Neural progenitor cell (in vitro differentiated cells): Measurements from ENCODE around the gene DEPP1. TPM values are rescaled to one million over a fixed set of nuclear protein-coding genes. Genes with fewer than 3 reads are reported as not detected.

Experiments
- DNase-seq: peaks from one replicate; pipeline ENCODE4 v3.0.0-alpha.2; 2016; ENCODE audit warnings: low spot score
- H2AFZ ChIP-seq: fragments of 200-600 bp; sonication (generic); replicated peaks from 2 replicates; pipeline ENCODE4 v1.6.1; 2016; ENCODE audit warnings: antibody characterized with exemption
- H3F3A ChIP-seq: fragments of 200-600 bp; sonication (generic); 2 replicates; pipeline ENCODE4 v1.6.1; 2016; ENCODE audit warnings: antibody characterized with exemption, low read depth
- H3K27ac ChIP-seq: fragments of 200-600 bp; sonication (generic); 2 replicates; pipeline ENCODE4 v1.5.1; 2016; ENCODE audit warnings: mild to moderate bottlenecking
- H3K27me3 ChIP-seq: fragments of 200-600 bp; sonication (generic); 2 replicates; pipeline ENCODE4 v1.6.1; 2016; ENCODE audit warnings: mild to moderate bottlenecking, moderate library complexity
- H3K36me3 ChIP-seq: fragments of 200-600 bp; sonication (generic); 2 replicates; pipeline ENCODE4 v1.5.1; 2016
- H3K4me1 ChIP-seq: fragments of 200-600 bp; sonication (generic); 2 replicates; pipeline ENCODE4 v1.6.1; 2016; ENCODE audit warnings: mixed run types
- H3K4me2 ChIP-seq: fragments of 200-600 bp; sonication (generic); 2 replicates; pipeline ENCODE4 v1.6.1; 2016
- H3K4me3 ChIP-seq: fragments of 200-600 bp; sonication (generic); 2 replicates; pipeline ENCODE4 v1.5.1; 2016
- H3K79me2 ChIP-seq: fragments of 200-600 bp; sonication (generic); 2 replicates; pipeline ENCODE4 v1.6.1; 2016; ENCODE audit warnings: low read depth
- H3K9ac ChIP-seq: fragments of 200-600 bp; sonication (generic); 2 replicates; pipeline ENCODE4 v1.6.1; 2016
- H3K9me3 ChIP-seq: fragments of 200-600 bp; sonication (generic); 2 replicates; pipeline ENCODE4 v1.5.1; 2016; ENCODE audit warnings: low read depth
- H4K20me1 ChIP-seq: fragments of 200-600 bp; sonication (generic); 2 replicates; pipeline ENCODE4 v1.6.1; 2016; ENCODE audit warnings: low read depth
- H3K27ac Mint-ChIP-seq: 3 replicates; pipeline ENCODE4 v1.8.0; 2021; ENCODE audit warnings: mixed read lengths
- H3K27me3 Mint-ChIP-seq: 2 replicates; pipeline ENCODE4 v1.8.0; 2022; ENCODE audit warnings: low read depth, mild to moderate bottlenecking, inconsistent platforms, moderate library complexity, mixed read lengths; ENCODE audit not compliant: insufficient read depth
- H3K36me3 Mint-ChIP-seq: 3 replicates; pipeline ENCODE4 v1.8.0; 2021; ENCODE audit warnings: mixed read lengths
- H3K4me1 Mint-ChIP-seq: 3 replicates; pipeline ENCODE4 v1.8.0; 2021; ENCODE audit warnings: mixed read lengths
- H3K4me3 Mint-ChIP-seq: 3 replicates; pipeline ENCODE4 v1.8.0; 2021; ENCODE audit warnings: mild to moderate bottlenecking, moderate library complexity, mixed read lengths
- H3K9me3 Mint-ChIP-seq: 3 replicates; pipeline ENCODE4 v1.8.0; 2020; ENCODE audit warnings: mixed read lengths
- CTCF ChIP-seq: fragments of 200-600 bp; sonication (generic); IDR thresholded peaks from 2 replicates; pipeline ENCODE4 v1.5.1; 2017; ENCODE audit warnings: antibody characterized with exemption, mild to moderate bottlenecking
- EZH2 ChIP-seq: fragments of 200-600 bp; sonication (generic); IDR thresholded peaks from 2 replicates; pipeline ENCODE4 v1.6.1; 2017; ENCODE audit warnings: antibody characterized with exemption, mild to moderate bottlenecking, moderate library complexity
- EZH2phosphoT487 ChIP-seq: fragments of 200-600 bp; sonication (generic); IDR thresholded peaks from 2 replicates; pipeline ENCODE4 v1.6.1; 2017; ENCODE audit warnings: antibody characterized with exemption
- total RNA-seq: library from RNA; depleted of rRNA; stranded (reverse); fragments of >200 nt; gene quantifications from 2 replicates; pipeline ENCODE4 v1.2.3, GENCODE V29; 2015; ENCODE audit warnings: low replicate concordance

DEPP1 gene
- total RNA-seq, 1 donor from 2014 or later, result not detected

- H3K4me1 Mint-ChIP-seq, result peaks cover 25% of the 10 kb centered on the region
- no peak for DNase-seq
Measured at GRCh38 chr10:44970812-44971395, 7.7 kb downstream of the DEPP1 start.

GRCh38 chr10:44969854-44970253 lies 8.8 kb downstream of the DEPP1 start:
- Histone ChIP-seq H3K9ac (no peak overlapping the region), H3K27ac (no peak overlapping the region), H3F3A (peaks cover 1% of the 10 kb centered on the region), H3K27me3 (peaks cover 14% of the 10 kb centered on the region), H3K9me3 (no peaks in the 10 kb centered on the region), H3K36me3 (no peaks in the 10 kb centered on the region), H4K20me1 (no peaks in the 10 kb centered on the region), H2AFZ (no peak overlapping the region), H3K4me3 (no peak overlapping the region), H3K79me2 (no peaks in the 10 kb centered on the region), H3K4me1 (peaks cover 16% of the 10 kb centered on the region), H3K4me2 (no peak overlapping the region)
- no peak overlapping the region for H3K4me3 Mint-ChIP-seq
- H3K4me1 Mint-ChIP-seq, result peaks cover 33% of the 10 kb centered on the region
- H3K36me3 Mint-ChIP-seq, result peaks cover 11% of the 10 kb centered on the region
- no peak overlapping the region for H3K27ac Mint-ChIP-seq
- no peak for TF ChIP-seq CTCF
- TF ChIP-seq EZH2, result no peak
- no peak for TF ChIP-seq EZH2phosphoT487
- DNase-seq, result no peak
- H3K27me3 Mint-ChIP-seq, result peaks cover 7% of the 10 kb centered on the region
- H3K9me3 Mint-ChIP-seq, result no peaks in the 10 kb centered on the region

More at GRCh38 chr10:44970812-44971395, 7.7 kb downstream of the DEPP1 start:
- no peaks in the 10 kb centered on the region for H3K36me3 ChIP-seq
- H3K4me3 ChIP-seq, result no peak overlapping the region
- Mint-ChIP-seq H3K36me3 (peaks cover 11% of the 10 kb centered on the region), H3K9me3 (no peaks in the 10 kb centered on the region), H3K4me3 (peak overlapping the region; percentile 61), H3K27ac (no peak overlapping the region), H3K27me3 (peaks cover 7% of the 10 kb centered on the region)
- H3K4me1 ChIP-seq, result peaks cover 14% of the 10 kb centered on the region
- no peak overlapping the region for H3K9ac ChIP-seq
- H3K4me2 ChIP-seq, result no peak overlapping the region
- no peaks in the 10 kb centered on the region for H3F3A ChIP-seq
- H3K79me2 ChIP-seq, result no peaks in the 10 kb centered on the region
- H4K20me1 ChIP-seq, result no peaks in the 10 kb centered on the region
- TF ChIP-seq EZH2phosphoT487 (no peak), CTCF (no peak), EZH2 (no peak)
- no peak overlapping the region for H3K27ac ChIP-seq
- H2AFZ ChIP-seq, result no peak overlapping the region
- H3K27me3 ChIP-seq, result peaks cover 14% of the 10 kb centered on the region
- H3K9me3 ChIP-seq, result no peaks in the 10 kb centered on the region

- DNase-seq, result no peak
Measured at GRCh38 chr10:44968500-44969400, 9.9 kb downstream of the DEPP1 start.

More at GRCh38 chr10:44968500-44969400, 9.9 kb downstream of the DEPP1 start:
- Histone ChIP-seq H3K27me3 (peaks cover 3% of the 10 kb centered on the region), H3K9ac (no peak overlapping the region), H3K9me3 (no peaks in the 10 kb centered on the region), H3K36me3 (no peaks in the 10 kb centered on the region), H3K4me2 (no peak overlapping the region), H3K27ac (no peak overlapping the region), H3K4me1 (peaks cover 21% of the 10 kb centered on the region), H3F3A (peaks cover 12% of the 10 kb centered on the region), H3K79me2 (no peaks in the 10 kb centered on the region), H3K4me3 (no peak overlapping the region), H4K20me1 (no peaks in the 10 kb centered on the region), H2AFZ (no peak overlapping the region)
- H3K4me1 Mint-ChIP-seq, result peaks cover 41% of the 10 kb centered on the region
- H3K27ac Mint-ChIP-seq, result peak overlapping the region; percentile 31
- H3K4me3 Mint-ChIP-seq, result peak overlapping the region; percentile 0
- H3K27me3 Mint-ChIP-seq, result peaks cover 7% of the 10 kb centered on the region
- H3K36me3 Mint-ChIP-seq, result peaks cover 11% of the 10 kb centered on the region
- no peak for TF ChIP-seq EZH2phosphoT487
- no peak for TF ChIP-seq EZH2
- no peak for TF ChIP-seq CTCF
- no peaks in the 10 kb centered on the region for H3K9me3 Mint-ChIP-seq
